Left lobe of liver (tissue), 2 donors: Measurements from ENCODE around the gene KNOP1. TPM values are rescaled to one million over a fixed set of nuclear protein-coding genes. Genes with fewer than 3 reads are reported as not detected.

Experiments
- ATAC-seq: fragments of 200-7000 bp; cut with Tn5 transposase; one replicate; pipeline ENCODE4 v1.9.1; 2020; ENCODE audit warnings: mild to moderate bottlenecking, moderate library complexity
- DNase-seq: peaks from one replicate; pipeline ENCODE4 v3.0.0-alpha.2; 2020; ENCODE audit warnings: low spot score
- total RNA-seq: library from RNA; stranded (reverse); gene quantifications from one replicate; pipeline ENCODE4 v1.2.1, GENCODE V29; 2021
- donor health status: DM: no; HTN: no; CAD: no; lungs with moderate emphysema.
- donor health status: DM: no; HTN: yes; CAD: no.

The KNOP1 gene, protein sequence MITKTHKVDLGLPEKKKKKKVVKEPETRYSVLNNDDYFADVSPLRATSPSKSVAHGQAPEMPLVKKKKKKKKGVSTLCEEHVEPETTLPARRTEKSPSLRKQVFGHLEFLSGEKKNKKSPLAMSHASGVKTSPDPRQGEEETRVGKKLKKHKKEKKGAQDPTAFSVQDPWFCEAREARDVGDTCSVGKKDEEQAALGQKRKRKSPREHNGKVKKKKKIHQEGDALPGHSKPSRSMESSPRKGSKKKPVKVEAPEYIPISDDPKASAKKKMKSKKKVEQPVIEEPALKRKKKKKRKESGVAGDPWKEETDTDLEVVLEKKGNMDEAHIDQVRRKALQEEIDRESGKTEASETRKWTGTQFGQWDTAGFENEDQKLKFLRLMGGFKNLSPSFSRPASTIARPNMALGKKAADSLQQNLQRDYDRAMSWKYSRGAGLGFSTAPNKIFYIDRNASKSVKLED
- 4.9 TPM for total RNA-seq

DNA sequence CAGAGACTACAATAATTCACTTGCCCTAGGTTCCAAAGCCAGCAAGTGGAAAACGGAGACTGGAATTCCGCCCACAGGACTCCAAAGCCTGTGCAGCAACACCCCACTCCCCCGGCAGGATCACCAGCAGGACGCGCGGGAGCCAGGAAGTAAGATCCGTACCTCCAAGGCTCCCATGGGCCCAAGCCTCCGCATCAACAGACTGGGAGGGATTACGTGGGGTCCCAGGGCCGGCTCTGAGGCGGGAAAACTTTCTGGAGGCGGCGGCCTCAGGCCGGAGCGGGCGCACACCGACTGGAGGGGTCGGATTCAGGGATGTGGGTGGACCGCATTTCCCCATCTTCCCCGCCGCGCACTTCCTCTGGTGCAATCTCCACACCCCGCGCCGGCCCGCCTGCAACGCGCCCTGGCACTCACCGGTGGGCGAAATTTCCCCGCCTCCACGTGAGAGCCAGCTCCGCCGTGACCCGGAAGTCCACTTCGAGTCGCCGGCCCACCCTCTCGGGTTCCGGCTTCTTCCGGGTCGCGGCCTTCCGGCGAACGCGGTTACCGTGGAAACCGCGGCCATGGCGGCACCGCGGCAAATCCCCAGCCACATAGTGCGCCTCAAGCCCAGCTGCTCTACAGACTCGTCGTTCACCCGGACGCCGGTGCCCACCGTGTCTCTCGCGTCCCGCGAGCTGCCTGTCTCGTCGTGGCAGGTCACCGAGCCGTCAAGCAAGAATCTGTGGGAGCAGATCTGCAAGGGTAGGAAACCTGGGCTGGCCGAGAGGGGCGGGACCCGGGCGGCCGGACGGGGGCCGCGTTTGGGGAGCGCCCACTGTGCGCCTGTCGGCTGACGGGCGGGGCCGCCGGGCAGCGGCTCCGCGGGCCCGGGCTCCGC lies at the start of gene KNOP1, which contains the start of gene IQCK:
KNOP1 (minus strand) TSS at position 487 of the 883 bp plus-strand sequence. CDS start 3,192 bp downstream, outside the sequence.
IQCK (plus strand) TSS at position 531 of the 883 bp plus-strand sequence; CDS start at position 567, 36 bp downstream.
- ATAC-seq (peak; percentile 98), DNase-seq (peak; percentile 92)

DNA sequence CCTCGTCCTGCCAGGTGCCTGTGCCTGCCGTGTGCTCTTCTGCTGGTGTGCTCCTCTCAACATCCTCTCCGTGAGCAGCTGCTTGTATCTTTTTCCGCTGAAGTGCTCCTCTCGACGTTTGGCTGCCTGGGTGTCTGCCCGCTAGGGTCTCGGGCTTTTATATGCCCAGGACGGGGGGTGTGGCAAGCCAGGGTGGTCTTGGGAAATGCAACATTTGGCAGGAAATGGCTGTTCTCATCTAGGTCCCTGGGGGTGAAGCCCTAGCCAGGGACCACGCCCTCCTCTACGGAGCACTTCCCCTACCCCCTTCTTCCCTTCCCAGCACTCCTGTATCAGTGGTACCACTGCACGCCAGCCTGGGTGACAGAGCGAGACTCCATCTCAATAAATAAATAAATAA lies 49.5 kb upstream of the KNOP1 start:
- ATAC-seq (no peak), DNase-seq (no peak)

DNA sequence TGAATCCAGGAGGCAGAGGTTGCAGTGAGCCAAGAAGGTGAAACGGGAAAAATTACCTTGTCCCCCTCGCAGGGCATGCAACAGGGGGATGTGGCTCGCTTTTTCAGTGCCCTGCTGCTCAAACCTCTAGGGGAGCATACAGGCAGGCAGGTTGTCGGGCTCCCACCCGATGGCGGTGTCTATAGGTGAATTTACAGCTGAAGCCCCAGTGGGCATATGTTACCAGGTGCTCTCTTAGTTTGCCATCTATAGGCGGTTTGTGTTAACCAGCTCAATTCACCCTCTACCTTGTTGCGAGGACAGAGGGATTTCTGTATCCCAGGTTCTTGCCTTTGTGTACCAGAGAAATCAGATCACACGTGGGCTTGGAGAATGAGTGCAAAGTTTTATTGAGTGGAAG lies 49.0 kb upstream of the KNOP1 start:
- DNase-seq = no peak
- no peak for ATAC-seq

DNA sequence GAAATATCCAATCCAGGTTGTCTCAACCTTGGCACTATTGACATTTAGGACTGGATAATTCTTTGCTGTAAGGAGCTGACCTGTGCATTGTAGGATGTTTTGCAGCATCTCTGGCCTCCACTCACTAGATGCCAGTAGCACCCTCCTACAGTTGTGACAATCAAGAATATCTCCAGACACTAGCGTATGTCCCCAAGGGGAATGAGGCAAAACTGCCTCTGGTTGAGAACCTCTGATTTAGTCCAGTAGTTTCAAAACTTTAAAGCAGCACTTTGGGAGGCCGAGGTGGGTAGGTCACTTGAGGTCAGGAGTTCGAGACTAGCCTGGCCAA lies 48.5 kb upstream of the KNOP1 start:
- no peak for ATAC-seq
- no peak for DNase-seq

DNA sequence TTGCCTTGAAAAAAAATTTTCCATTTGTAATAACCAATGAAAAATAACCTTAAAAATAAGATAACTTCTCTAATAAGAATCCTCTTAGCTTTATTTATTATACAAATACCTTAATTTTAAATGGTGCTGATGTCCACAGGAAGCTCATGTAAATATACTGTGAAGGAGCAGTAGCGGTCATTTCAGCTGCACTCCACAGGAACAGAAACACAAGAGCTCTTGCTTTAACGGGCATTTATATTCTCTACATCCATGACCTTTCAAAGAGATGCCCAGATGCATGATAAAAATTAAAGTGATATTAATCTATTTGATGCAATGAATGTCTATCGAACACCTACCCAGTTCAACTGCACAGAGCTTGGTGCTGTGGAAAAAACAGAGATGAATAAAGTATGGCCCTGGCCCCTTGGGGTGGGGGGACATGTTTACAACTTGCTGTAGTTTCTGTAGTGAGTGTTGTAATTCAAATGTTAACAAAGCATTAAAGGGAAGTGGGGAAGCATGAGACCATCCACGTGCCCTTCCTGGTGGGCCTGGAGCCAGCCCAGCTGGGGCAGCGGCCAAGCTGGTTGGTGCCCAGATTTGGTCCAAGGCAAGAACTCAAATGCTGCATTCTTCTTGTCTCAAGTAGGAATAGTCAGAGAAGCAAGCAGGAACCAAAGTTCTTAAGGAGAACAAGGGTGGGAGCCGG lies 48.0 kb upstream of the KNOP1 start:
- DNase-seq = peak; percentile 50
- ATAC-seq = peak; percentile 39

DNA sequence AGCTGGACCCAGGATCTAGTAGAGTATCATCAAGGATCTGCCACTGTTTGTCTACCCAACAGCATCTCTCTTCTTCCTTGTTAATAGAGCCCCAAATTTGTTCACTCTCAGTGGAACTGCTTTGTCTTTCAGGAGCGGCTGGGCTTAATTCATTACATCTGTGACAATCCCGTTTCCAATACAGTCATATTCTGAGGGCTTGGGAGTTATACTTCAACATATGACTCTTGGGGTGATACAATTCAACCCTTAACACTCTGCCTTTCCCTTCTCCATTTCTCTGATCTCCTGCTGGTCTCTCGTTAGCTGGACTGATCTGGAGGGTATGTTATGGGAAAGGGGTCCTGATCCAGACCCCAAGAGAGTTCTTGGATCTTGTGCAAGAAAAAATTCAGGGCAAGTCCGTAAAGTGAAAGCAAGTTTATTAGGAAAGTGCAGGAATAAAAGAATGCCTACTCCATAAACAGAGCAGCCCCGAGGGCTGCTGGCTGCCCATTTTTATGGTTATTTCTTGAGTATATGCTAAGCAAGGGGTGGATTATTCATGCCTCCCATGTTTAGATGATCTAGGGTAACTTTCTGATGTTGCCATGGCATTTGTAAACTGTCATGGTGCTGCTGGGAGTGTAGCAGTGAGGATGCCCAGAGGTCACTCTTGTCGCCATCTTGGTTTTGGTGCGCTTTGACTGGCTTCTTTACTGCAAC lies 42.5 kb upstream of the KNOP1 start:
- DNase-seq (no peak), ATAC-seq (no peak)

DNA sequence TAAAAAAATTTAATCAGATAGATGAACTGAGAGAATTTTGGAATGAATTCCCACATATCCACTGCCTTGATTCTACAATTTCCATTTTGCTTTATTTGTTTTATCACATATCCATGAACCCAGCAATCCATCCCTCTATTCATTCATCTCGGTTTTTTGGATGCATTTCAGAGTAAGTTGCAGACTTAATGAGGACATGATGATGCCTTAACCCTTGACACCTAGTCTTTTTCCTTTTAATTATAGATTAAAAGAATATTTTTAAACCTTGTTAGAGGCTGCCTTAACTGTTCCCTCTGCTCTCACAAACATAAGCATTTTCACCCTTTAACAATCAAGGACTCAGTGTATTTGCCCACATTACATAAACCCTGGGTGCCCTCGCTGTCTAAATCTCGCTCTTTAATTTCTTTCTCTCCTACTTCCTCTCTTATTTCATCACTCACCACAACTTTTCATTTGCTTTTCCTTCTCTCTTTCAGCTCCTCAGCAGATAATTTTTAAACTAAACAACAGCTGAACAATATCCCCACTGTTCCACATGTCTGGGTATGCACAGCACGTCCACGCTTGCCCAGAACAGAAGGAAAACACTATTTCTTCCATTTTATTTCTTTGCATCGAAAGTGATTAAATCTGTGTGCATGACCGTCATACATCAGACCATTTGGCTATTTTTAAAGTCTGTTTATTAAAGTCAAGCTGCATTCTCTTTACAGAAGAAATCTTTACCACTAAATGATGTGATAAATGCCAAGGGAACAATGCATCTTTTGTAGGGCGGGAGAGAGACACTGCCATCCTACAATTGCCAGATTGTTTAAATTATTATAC lies 40.0 kb upstream of the KNOP1 start:
- DNase-seq (no peak), ATAC-seq (no peak)

DNA sequence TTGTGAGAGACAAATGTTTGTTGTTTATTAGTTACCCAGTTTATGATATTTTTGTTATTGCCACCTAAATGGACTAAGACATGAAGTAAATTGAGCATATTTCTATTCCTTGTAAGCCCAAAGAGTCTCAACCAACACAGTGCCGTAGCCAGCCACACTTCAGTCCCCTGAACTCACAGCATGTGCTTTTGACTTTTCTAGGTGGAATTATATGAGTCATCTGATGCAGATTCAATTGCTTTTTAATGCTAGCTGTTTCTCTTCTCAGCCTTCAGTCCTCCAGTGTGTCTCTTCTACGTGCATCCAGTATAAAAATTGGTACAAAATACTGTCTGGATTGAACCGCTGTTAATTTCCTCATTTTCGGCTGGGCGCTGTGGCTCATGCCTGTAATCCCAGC lies 39.0 kb upstream of the KNOP1 start:
- no peak for ATAC-seq
- no peak for DNase-seq

DNA sequence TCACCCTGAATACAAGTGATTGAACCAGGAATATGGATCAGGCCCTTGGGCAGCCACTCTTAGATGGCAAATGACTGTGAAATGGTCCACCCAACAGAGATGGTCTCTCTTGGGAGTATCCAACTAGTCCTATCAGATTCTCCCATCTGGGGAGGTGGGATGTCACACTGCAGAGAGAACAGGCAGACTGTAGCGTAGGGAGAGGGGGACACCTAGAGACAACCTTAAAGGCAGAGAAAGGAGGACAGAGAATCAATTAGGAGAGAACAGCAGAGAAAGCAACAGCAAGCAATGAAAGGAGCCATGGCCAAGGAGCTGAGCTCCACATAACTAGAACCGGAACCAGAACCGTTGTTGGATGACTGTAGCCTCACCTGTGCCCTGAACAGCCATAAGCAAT lies 37.2 kb upstream of the KNOP1 start:
- ATAC-seq = no peak
- DNase-seq = no peak

DNA sequence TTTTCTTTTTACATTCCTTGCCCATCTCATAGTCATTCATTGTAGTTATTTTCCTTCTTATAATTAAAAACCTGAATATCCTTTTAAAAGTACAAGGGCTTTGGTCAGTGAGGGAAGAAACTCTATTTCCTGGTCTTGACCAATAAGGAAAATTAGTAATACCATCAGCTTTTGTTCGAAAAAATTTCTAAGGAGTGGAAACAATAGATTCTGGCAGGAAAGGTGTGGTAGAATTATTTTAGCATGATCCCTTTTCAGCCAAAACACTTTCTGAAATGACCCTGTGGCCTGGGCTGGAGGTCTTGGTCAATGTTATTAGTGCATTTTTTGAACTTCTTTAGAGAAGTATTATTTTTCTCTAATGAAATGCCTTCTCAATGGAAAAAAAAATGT lies 36.6 kb upstream of the KNOP1 start:
- DNase-seq (no peak), ATAC-seq (no peak)

DNA sequence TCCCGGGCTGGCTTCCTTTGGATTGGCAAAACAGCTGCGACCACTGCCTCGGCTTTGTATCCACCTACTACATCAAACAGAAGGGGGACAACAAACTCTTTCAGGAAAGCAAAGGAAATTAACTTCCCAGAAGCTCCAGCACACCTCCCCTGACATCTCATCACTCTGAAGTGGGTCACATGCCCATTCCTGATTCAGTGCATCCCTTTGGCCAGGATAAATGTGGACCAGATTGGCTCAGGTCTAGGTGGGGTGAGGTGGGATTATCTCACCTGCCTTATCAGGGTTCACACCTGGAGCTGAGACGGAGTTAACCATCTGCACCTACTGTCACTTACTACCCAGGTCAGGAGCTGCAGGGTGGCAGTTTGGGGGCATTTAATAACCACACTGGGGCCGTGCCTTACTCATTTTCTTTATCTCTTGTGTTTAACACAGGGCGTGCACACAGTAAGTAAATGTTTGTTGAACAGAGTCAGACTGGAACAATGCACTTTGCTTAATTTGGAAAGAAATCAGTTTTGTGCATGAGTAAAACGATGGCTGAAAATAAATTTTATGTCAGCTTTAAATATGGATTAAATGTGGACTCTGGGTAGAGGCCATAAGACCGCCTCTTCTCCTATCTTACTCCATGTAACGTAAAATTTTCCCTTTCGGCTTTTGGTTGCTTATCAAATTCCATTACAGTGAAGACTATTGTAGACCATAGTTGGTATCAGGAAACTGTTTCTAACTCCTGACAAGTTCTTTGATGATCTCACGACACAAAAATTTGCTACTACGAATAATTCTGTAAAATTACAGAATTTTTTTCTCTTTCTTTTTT lies 36.0 kb upstream of the KNOP1 start:
- DNase-seq (no peak), ATAC-seq (no peak)

DNA sequence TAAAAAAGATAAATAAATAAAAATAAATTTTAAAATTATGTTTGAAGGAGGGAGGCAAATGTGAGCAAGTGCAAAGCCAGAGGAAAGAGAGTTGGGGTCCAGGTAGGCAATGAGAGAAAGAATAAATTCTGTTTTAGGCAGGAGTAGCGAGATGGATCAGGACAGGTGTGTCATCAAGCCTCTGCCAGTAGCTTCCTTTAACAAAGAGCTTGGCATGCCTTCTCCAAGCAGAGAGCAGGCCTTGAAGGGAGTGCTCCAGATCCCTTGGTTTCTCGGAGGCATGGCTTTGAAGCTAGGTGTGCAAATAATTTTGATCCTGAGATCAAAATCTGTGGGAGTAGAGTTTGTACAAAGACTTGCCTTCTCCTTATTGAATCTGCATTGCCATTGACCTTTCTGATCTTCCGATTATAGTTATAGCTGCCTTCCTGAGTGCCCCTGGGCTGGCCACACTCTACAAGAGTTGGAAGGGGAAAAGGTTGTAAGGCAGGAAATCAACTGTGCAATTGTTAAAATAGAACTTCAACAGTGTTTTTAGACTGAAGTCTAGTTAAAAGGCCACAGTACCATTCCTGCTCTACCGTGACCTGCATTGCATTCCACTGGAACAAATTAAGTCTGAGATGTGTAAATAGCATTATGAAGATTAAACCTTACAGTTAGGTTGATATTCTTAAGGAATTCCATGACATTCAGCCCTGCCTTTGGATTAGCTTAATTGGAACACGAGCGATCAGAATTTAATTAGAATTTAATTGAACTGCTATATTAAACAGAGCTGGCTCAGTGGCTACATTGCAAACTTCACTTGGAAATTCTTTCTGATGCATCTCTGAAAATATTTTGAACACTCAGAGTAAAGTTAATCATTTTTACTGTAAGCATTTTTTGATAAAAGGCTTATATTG lies 33.7 kb upstream of the KNOP1 start:
- DNase-seq = no peak
- ATAC-seq = no peak

DNA sequence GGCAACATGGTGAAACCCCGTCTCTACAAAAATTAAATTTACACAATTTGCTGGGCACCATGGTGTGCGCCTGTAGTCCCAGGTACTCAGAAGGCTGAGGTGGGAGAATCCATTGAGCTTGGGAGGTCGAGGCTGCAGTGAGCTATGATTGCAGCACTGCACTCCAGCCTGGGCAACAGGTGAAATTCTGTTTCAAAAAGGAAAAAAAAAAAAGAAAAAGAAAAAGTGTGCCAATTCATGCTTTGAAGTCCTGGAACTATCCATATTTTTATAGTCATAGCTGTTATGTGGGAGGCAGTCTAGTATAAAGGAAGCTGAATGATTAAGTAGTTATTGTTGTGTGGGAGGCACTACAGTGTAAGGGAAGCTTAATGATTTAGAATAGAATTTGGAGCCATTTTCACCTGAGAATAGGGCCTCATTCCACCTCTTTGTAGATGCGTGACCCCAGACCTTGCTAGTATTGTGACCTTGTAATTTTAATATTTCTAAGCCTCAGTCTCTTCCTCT lies 31.6 kb upstream of the KNOP1 start:
- DNase-seq (no peak), ATAC-seq (no peak)

DNA sequence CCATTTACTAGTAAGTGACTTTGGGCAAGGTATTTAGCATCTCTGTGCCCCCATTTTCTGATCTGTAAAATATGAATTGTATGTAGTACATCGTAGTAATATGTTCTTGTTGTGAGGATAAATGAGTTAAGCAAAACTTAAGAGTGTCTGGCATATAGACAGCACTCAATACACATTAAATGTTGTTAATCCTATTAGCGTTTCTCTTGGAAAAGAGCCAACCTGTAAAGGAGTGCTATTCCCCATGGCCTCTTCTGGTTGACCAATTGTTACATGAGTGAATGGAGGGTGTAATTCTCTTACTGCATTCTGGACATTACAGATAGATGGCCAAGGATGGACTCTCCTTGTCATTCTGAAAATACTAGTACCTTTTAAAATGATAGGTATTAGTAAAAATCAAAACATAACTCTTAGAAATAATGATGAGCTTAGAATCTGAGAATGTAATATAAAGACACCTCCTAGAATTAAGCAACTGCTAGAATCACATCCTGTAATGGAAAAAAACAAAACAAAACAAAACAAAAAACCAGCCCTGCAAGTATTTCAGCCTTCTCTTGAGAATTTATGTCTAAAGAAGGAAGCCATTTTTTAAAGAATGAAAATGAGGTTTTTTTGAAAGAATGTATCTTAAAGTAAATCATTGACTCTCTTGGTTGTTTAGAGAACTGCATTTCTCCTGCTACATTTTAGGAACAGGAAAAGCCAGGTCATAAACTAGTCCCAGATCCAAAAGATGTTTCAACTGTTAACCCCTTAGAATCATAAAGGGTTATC lies 30.6 kb upstream of the KNOP1 start:
- ATAC-seq = no peak
- no peak for DNase-seq

DNA sequence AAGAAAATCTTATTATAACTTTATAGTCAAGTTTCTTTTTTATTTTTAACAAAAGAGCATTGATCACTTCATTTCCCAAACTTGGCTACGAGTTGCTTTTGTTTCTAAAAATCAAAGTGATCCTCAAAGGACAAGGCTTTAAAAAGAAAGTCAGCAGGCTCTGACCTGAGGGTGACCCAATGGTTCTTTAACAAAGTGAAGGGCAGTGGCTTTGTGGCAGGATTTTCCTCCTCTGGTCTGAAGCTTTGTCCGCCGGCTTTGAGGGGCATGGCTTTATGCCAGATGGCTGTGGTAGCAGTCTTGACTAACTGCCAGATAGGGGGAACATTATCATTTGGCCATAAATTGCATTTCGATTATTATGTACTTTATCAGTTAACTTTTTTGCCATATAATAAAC lies 28.5 kb upstream of the KNOP1 start:
- no peak for ATAC-seq

DNA sequence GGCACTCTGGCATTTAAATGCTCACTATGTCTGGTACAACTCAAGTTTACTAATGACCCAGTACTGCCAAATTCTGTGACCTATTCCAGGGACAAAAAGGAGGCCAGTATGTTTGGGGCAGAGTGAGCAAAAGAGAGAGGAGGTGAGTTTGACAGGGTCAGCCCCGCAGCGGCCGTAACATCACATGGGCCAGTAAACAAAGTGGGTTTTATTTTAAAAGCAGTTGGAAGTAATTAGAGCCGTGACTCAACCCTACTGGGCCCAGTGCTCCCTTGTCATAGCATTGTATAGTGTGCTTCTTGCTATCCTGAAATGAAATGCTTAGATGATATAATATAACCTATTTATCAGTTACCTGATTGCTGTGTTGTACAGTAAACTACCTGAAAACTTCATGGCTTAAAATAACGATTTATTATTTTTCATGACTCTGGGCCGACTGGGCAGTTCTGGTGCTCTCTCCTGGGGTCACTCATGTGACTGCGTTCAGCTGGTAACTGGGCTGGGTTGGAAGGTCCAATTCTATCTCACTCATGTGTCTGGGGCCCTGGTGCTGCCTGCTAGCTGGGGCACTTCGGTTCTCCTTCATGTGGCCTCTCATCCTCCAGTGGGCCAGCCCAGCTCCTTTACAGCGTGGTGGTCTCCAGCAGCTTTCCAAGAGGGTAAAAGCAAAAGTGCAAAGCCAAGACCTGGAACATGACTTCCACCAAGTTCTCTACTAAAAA lies 27.4 kb upstream of the KNOP1 start:
- DNase-seq = no peak
- no peak for ATAC-seq

More for the DNA sequence above, 28.5 kb upstream of the KNOP1 start:
- no peak for DNase-seq
